Measurements from ENCODE around the gene MESP1. TPM values are rescaled to one million over a fixed set of nuclear protein-coding genes. Genes with fewer than 3 reads are reported as not detected.

MESP1 gene
- total and polyA plus RNA-seq, 10 of the 15 experiments (the other 5 are each of a cell fraction or from before 2014, with no cell fraction given): 0.04 to 1.1 (median 0.57) TPM; not detected in 2

- no peak for DNase-seq (ENCODE audit: low read depth, low spot score)
- Histone ChIP-seq H3K79me2 (ENCODE audit: control insufficient read depth, insufficient read depth, low read length) (no peaks in the 10 kb centered on the region), H3K9ac (ENCODE audit: control insufficient read depth, insufficient read depth, low read length) (no peak overlapping the region), H3K27ac (ENCODE audit: control insufficient read depth, insufficient read depth) (no peak overlapping the region), H3K36me3 (ENCODE audit: control insufficient read depth in 2 of 2, insufficient read depth in 2 of 2, low read length in 1 of 2) (no peaks in the 10 kb centered on the region), H4K20me1 (ENCODE audit: control insufficient read depth, insufficient read depth) (no peaks in the 10 kb centered on the region), H3K27me3 (replicated peaks in 1 of 2; ENCODE audit: control insufficient read depth in 2 of 2, insufficient read depth in 2 of 2, low read length in 1 of 2) (peaks cover 0 to 4% of the 10 kb centered on the region in 2 experiments; a peak in 2 of 4 replicates), H3K4me1 (ENCODE audit: control insufficient read depth, insufficient read depth, low read length) (peaks cover 9% of the 10 kb centered on the region), H3K4me3 (no peak overlapping the region), H3K9me3 (replicated peaks; ENCODE audit: control insufficient read depth, insufficient read depth, low read length) (no peaks in the 10 kb centered on the region), H3K4me2 (ENCODE audit: control insufficient read depth, insufficient read depth) (no peak overlapping the region), H2AFZ (ENCODE audit: control insufficient read depth, low read depth, low read length) (no peak overlapping the region)
- in situ Hi-C loops (cut with MboI): no loop called here
- intact Hi-C loops (cut with micrococcal nuclease; ENCODE audit: unreplicated experiment): no loop called here
- CTCF ChIA-PET: interaction anchor here (1.0 to 2.6 kb wide), 3 partner anchors 8 to 127 kb away, joined by 3 to 9 read pairs (median 7); no protein-coding TSS in a partner anchor
- no peak for ATAC-seq
- 83% methylated on average over 28 of the region's 28 CpGs for WGBS (ENCODE audit: insufficient coverage, insufficient replicate concordance, low lambda C conversion rate, missing lambda C conversion rate)
- SMC1A ChIA-PET (ENCODE audit: uncharacterized antibody, unreplicated experiment): interaction anchor here (0.9 kb wide), 1 partner anchor 323 kb away, joined by 4 read pairs; no protein-coding TSS in a partner anchor
- no peak for FAIRE-seq
- no TSS peak for BruUV-seq (replicated peaks)
- TF ChIP-seq NRF1 (conservative IDR thresholded peaks at IDR 0.05; ENCODE audit: low read depth, low read length) (no peak), REST (IDR thresholded peaks at IDR 0.05; ENCODE audit: low read depth, low read length) (no peak), ATF2 (IDR thresholded peaks at IDR 0.05; ENCODE audit: low read length) (no peak), ZBTB33 (IDR thresholded peaks at IDR 0.05) (no peak), POLR2AphosphoS5 (IDR thresholded peaks at IDR 0.05; ENCODE audit: low read length) (no peak)
- TF ChIP-seq, protein P1, sequence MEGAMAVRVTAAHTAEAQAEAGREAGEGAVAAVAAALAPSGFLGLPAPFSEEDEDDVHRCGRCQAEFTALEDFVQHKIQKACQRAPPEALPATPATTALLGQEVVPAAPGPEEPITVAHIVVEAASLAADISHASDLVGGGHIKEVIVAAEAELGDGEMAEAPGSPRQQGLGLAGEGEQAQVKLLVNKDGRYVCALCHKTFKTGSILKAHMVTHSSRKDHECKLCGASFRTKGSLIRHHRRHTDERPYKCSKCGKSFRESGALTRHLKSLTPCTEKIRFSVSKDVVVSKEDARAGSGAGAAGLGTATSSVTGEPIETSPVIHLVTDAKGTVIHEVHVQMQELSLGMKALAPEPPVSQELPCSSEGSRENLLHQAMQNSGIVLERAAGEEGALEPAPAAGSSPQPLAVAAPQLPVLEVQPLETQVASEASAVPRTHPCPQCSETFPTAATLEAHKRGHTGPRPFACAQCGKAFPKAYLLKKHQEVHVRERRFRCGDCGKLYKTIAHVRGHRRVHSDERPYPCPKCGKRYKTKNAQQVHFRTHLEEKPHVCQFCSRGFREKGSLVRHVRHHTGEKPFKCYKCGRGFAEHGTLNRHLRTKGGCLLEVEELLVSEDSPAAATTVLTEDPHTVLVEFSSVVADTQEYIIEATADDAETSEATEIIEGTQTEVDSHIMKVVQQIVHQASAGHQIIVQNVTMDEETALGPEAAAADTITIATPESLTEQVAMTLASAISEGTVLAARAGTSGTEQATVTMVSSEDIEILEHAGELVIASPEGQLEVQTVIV (IDR thresholded peaks at IDR 0.05; ENCODE audit: borderline replicate concordance, partially characterized antibody): no peak
- POLR2A ChIA-PET: interaction anchor here (1.0 kb wide), 1 partner anchor 8 kb away, joined by 3 read pairs; no protein-coding TSS in a partner anchor
- RAD21 ChIA-PET (ENCODE audit: unreplicated experiment): interaction anchor here (1.4 kb wide), 1 partner anchor 8 kb away, joined by 3 read pairs; no protein-coding TSS in a partner anchor
Measured at GRCh38 chr15:89747708-89748682, 3.1 kb downstream of the MESP1 start.

Measured in GM12878 (cell line).